Ovary (tissue), 9 donors: Measurements from ENCODE around the gene SV2C. TPM values are rescaled to one million over a fixed set of nuclear protein-coding genes. Genes with fewer than 3 reads are reported as not detected.

Experiments used
- DNase-seq, 5 donors: peaks; one replicate each; pipeline ENCODE4 v3.0.0-alpha.2; 2019 to 2020
- H3K27ac ChIP-seq, 2 donors: fragments of 200-600 bp; one replicate each; pipeline versions ENCODE4 v1.5.1 to v1.8.0; 2019 to 2022
- H3K27me3 ChIP-seq: fragments of 200-600 bp; one replicate; pipeline ENCODE4 v1.8.0; 2022
- H3K36me3 ChIP-seq: fragments of 200-600 bp; sonication (generic); one replicate; pipeline ENCODE4 v1.5.1; 2019
- H3K4me1 ChIP-seq: one replicate; pipeline ENCODE4 v1.8.1; 2013; ENCODE audit warnings: mild to moderate bottlenecking, moderate library complexity; ENCODE audit not compliant: insufficient read depth
- H3K4me3 ChIP-seq: fragments of 200-600 bp; sonication (generic); one replicate; pipeline ENCODE4 v1.5.1; 2017
- H3K9me3 ChIP-seq, 2 donors: fragments of 200-600 bp in 1 of 2; sonication (generic) in 1 of 2; one replicate each; pipeline versions ENCODE4 v1.5.1 to v1.8.1; 2013 to 2019; ENCODE audit warnings: mild to moderate bottlenecking in 1 of 2, moderate library complexity in 1 of 2
- CTCF ChIP-seq, 3 donors: fragments of 450-650 bp in 2 of 3; fragments of 200-600 bp in 1 of 3; IDR thresholded peaks; one replicate each; pipeline versions ENCODE4 v1.5.1 to v1.8.0; 2016 to 2022; ENCODE audit warnings: antibody characterized with exemption in 3 of 3, mild to moderate bottlenecking in 1 of 3
- EP300 ChIP-seq: sonication (generic); formaldehyde crosslinking; IDR thresholded peaks from one replicate; pipeline ENCODE4 v1.6.1; 2017; ENCODE audit warnings: antibody characterized with exemption
- POLR2A ChIP-seq: fragments of 450-650 bp; IDR thresholded peaks from one replicate; pipeline ENCODE4 v1.6.1; 2017; ENCODE audit warnings: antibody characterized with exemption, mild to moderate bottlenecking, moderate library complexity
- WGBS, 3 donors: extraction: QIAGEN DNeasy Blood & Tissue Kit in 1 of 3; methylation state at CpG; one replicate each; pipeline versions ENCODE4 v1.1.5 to v1.1.7; 2013 to 2017; 5-methylcytosine and 5-hydroxymethylcytosine counted together
- intact Hi-C, 4 donors: fragments of 100-400 bp; cut with DNase I; formaldehyde crosslinking; loops; one replicate each; pipeline versions ENCODE4 v1.11.0 to v1.15.1; 2022 to 2023
- polyA plus RNA-seq, 2 donors: library from polyadenylated mRNA; stranded (reverse); fragments of 200-250 nt in 1 of 2; fragments of 350-450 nt in 1 of 2; fragmentation: Illumina TruSeq in 1 of 2; extraction: RNeasy Lipid Tissue Mini Kit (QIAGEN cat#74804) in 1 of 2; gene quantifications; one replicate each; pipeline ENCODE4 v1.2.3, GENCODE V29; 2013 to 2014
- total RNA-seq, 7 donors: library from RNA; depleted of rRNA in 2 of 7; stranded (reverse); fragments of >200 nt in 2 of 7; fragmentation: NEBNext Ultra II Directional in 3 of 7; extraction: Animal tissue kit (Norgen Biotek cat#: 25700) in 3 of 7; gene quantifications; one replicate each; pipeline versions ENCODE4 v1.1.0 to v1.2.4, GENCODE V29; 2016 to 2023
- donor health status: DM: no; HTN: no; CAD: no; lungs with moderate emphysema.
- donor health status: DM: no; HTN: no; CAD: no.
- donor health status: Bipolar disorder and iron deficiency.
- donor health status: DM: yes; HTN: yes; CAD: no.
- donor health status: DM: no; HTN: no; CAD: no.
- donor health status: DM: yes; HTN: yes; CAD: no.

SV2C gene
- total and polyA plus RNA-seq, 9 donors = 0.10 to 1.3 (median 0.51) TPM

DNA sequence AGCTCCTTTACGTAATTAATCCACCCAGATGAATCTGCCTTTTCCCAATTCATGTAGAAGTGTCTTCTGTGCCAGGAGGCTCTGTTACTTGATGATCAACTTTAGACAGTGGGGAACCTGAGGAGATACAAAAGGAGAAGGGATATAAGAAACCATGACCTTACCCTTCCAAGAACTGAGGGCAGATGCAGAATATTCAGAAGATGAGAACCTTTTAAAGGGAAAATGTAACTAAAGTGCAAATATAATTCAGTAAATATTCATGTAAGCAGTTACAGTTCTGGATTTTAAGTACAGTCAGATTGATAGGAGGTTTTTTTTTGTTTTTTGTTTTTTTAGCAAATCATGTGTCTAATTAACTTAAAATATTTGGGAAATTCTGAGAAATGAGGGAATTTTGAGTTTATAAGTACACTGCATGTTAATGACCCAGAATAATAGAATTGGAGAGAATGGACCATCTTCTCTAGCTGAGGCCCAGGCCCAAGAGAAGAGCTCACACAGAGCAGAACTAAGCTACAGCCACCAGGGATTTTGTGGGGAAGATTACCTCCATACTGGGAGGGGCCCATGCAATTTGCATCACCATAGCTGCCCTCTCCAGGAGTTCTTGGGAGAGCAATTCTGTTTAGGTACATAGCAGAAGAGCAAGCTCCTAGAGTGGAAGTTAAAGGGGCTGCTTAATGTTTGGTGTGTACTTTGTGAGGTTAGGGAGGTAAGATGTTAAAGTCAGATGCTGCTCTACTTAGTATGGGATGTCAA is 61.5 kb downstream of the SV2C start:
- Histone ChIP-seq H3K27me3 (no peaks in the 10 kb centered on the region), H3K9me3 (no peaks in the 10 kb centered on the region), H3K36me3 (no peaks in the 10 kb centered on the region), H3K27ac (no peak overlapping the region), H3K4me1 (peaks cover 1% of the 10 kb centered on the region), H3K4me3 (no peak overlapping the region)
- no peak for TF ChIP-seq EP300
- TF ChIP-seq CTCF (IDR thresholded peaks at IDR 0.05) = no peak
- TF ChIP-seq POLR2A = no peak
- intact Hi-C loops = no loop called here
- WGBS, 3 donors = 91 to 96% (median 92%) methylated on average over 1 of the region's 1 CpG
- DNase-seq = no peak

GRCh38 chr5:76145945-76146344 is 62.8 kb downstream of the SV2C start:
- no peak overlapping the region for H3K27ac ChIP-seq
- intact Hi-C loops = no loop called here
- no peak for DNase-seq
- peaks cover 1% of the 10 kb centered on the region for H3K4me1 ChIP-seq
- TF ChIP-seq POLR2A (no peak), CTCF (IDR thresholded peaks at IDR 0.05) (no peak), EP300 (no peak)
- 75 to 81% (median 77%) methylated on average over 5 of the region's 5 CpGs for WGBS, 3 donors
- no peaks in the 10 kb centered on the region for H3K36me3 ChIP-seq
- no peak overlapping the region for H3K4me3 ChIP-seq
- no peaks in the 10 kb centered on the region for H3K27me3 ChIP-seq
- no peaks in the 10 kb centered on the region for H3K9me3 ChIP-seq

- Histone ChIP-seq H3K4me1 (peaks cover 1% of the 10 kb centered on the region), H3K9me3 (no peaks in the 10 kb centered on the region), H3K4me3 (no peak overlapping the region), H3K27ac (no peak overlapping the region), H3K36me3 (no peaks in the 10 kb centered on the region), H3K27me3 (no peaks in the 10 kb centered on the region)
- 0 to 77% (median 65%) methylated on average over 1 of the region's 1 CpG for WGBS, 3 donors
- TF ChIP-seq CTCF (IDR thresholded peaks at IDR 0.05) (no peak), POLR2A (no peak), EP300 (no peak)
- DNase-seq = no peak
- intact Hi-C loops = no loop called here
Observed at GRCh38 chr5:76149636-76150035, 66.5 kb downstream of the SV2C start.

- TF ChIP-seq EP300 = no peak
- no peak for TF ChIP-seq POLR2A
- no peak for TF ChIP-seq CTCF (IDR thresholded peaks at IDR 0.05)
- Histone ChIP-seq H3K4me3 (no peak overlapping the region), H3K36me3 (no peaks in the 10 kb centered on the region), H3K4me1 (peaks cover 1% of the 10 kb centered on the region), H3K9me3 (no peaks in the 10 kb centered on the region), H3K27ac (no peak overlapping the region), H3K27me3 (no peaks in the 10 kb centered on the region)
- DNase-seq = no peak
- intact Hi-C loops = no loop called here
- WGBS, 3 donors = 52 to 79% (median 76%) methylated on average over 3 of the region's 3 CpGs
Observed at GRCh38 chr5:76152161-76152560, 69.0 kb downstream of the SV2C start.
